Measurements from ENCODE around the gene CALY.

The CALY gene

GRCh38 chr10:133309100-133309719 is 27.5 kb downstream of the CALY start:
- peak; percentile 93 for DNase-seq

GRCh38 chr10:133308421-133309099 is 28.1 kb downstream of the CALY start, which contains the start of the genes TUBGCP2 and ZNF511:
TSS of gene TUBGCP2 (minus strand) at chr10:133308872. CDS start at chr10:133302941, 5,931 bp downstream.
TSS of gene ZNF511 (plus strand) at chr10:133308914. CDS start at chr10:133308944, 30 bp downstream.
- DNase-seq = peak; percentile 94

DNA sequence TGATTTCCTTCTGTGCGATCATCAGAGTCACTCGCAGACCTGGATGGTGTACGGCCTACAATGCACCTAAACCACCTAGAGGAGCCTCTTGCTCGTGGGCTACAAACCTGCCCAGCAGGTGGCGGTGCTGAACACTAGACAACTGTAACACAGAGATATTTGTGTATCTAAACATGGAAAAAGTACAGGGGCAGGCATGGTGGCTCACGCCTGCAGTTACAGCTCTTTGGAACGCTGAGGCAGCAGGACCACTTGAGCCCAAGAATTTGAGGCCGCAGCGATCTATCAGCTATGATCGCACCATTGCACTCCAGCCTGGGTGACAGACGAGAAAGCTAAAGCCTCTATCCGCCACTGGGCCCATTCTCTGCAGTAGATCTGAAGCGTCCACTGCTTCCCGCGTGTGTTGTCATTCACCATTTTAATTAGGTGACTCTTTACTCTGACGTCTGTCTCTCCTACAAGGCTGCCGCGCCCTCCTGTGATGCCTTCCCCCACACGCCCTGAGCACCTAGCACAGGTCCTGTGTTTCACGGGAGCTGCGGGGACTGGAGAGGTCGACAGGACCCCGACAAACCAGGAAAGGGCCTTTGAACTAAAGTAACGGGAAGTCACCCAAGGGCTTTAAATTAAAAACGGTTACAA is 28.8 kb downstream of the CALY start:
- peak; percentile 89 for DNase-seq

GRCh38 chr10:133306941-133307379 is 29.7 kb downstream of the CALY start:
- DNase-seq = no peak

GRCh38 chr10:133306097-133306476 is 30.6 kb downstream of the CALY start:
- no peak for DNase-seq

GRCh38 chr10:133303206-133303605 is 33.5 kb downstream of the CALY start:
- no peak for DNase-seq

DNA sequence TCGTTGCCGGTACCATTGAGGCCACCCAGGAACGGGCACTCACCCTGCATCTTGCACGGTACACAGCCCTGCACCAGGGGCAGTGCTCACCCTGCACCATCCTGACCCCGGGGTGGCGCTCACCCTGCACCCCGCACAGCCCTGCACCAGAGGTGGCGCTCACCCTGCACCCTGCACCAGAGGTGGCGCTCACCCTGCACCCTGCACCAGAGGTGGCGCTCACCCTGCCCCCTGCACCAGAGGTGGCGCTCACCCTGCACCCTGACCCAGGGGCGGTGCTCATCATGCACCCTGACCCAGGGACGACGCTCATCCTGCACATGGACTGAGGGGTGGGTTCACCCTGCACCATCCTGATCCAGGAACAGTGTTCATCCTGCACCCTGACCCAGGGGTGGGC is 34.5 kb downstream of the CALY start:
- DNase-seq = no peak

DNA sequence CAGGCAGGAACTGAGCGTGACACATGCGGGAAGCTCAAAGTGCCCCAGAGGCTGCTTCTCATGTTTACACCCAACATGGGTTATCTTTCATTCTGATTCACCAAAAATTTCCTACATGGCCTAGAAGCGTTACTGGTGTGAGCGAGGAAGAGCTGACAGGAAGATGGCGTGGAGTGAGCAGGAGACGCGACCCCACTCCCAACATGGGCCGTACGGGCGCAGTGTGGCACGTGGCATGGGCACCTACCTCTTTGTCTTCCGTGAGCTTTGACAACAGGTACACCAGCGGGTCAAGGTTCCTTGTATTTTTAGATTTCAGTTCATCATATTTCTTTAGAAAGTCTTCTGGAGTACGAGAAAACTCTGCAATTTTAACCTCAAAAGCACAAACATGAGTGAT is 37.0 kb downstream of the CALY start:
- DNase-seq = no peak

- DNase-seq = no peak
These were observed 37.5 kb downstream of the CALY start for GRCh38 chr10:133299224-133299623.

- DNase-seq = no peak
These were observed 38.2 kb downstream of the CALY start for GRCh38 chr10:133298466-133298865.

- no peak for DNase-seq
These were observed 39.2 kb downstream of the CALY start for GRCh38 chr10:133297504-133297903.

GRCh38 chr10:133295426-133296320 is 41.0 kb downstream of the CALY start:
- no peak for DNase-seq

DNA sequence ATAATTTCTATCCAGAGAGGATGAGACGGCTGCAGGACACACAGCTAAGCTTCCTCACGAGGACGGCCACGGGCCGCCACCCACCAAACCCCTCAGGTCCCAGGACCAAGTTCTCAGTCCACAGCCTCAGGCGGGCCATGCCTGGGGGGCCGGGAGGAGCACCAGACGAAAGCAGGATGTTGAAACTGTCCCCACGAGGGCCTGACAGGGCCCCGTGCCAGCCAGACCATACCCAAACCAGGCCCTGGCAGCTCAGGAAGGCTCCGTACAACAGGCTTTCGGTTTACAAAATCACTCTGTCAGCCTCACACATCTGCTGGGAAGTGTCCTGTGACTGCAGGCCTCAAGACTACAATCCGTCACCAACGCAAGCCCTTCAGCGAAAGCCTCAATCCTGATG is 42.5 kb downstream of the CALY start:
- DNase-seq = no peak

DNA sequence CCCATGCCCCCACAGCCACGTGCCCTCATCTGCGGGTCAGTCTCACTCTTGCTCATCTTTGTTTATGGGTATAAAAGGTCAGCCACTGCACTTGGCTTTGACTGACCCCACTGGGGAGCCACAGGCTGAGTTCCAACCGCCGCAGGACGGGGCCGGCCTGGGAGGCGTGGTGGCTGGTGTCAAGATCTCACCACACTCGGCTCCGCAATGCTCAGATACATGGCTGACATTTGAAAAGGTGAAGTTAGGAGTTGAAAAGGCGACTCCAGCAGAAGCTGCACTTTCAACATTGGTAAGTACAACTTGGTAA is 42.9 kb downstream of the CALY start:
- DNase-seq = no peak

- DNase-seq = no peak
These were observed 43.5 kb downstream of the CALY start for GRCh38 chr10:133292919-133293809.

- no peak for DNase-seq
These were observed 46.9 kb downstream of the CALY start for GRCh38 chr10:133289761-133290160.

- no peak for DNase-seq
These were observed 48.7 kb downstream of the CALY start for GRCh38 chr10:133287832-133288500.

- no peak for DNase-seq
These were observed 50.3 kb downstream of the CALY start for GRCh38 chr10:133286366-133286765.

DNA sequence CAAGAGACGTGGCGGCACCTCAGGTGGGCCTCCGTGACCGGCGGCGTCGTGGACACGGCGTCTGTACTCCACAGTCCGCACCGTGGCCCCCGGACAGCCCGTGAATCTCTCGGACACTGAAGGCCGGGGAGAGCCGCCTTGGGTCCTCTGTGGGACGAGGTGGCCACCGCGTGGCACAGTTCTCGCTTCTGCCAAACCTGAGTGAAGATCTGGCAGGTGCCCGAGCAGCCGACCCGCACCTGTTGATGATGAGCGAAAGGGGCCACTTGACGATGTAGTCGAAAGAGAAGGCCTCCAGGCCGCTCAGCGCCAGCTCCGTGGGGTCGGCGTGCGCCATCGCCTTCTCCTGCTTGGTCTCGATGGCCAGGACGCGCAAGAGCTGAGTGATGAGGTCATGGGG is 51.5 kb downstream of the CALY start:
- DNase-seq = no peak

DNA sequence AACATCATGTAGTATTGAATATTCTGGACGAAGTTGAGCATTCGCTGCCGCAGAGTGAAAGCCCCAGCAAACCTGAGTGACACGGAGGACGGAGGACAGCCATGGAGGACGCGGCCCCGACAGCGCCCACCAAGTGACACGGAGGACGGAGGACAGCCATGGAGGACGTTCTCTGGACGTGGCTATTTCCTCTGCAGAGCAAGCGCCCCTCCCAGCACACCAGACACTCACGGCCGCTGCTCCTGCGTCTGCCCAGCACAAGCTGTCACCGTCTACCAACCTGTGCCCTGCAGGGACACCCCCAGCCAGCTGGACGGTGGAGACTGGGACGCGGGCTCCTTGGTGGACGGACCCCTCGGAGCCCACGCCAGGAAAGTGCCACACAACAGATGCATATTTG is 52.8 kb downstream of the CALY start:
- DNase-seq = no peak

GRCh38 chr10:133282846-133283390 is 53.8 kb downstream of the CALY start:
- DNase-seq = no peak

Data from central memory CD4-positive, alpha-beta T cell (primary cell).